Muscle layer of colon (tissue), 2 donors: ENCODE data around the gene HMCES.

Experiments
- H3K27ac ChIP-seq: one replicate; pipeline ENCODE4 v1.7.0; 2013; ENCODE audit warnings: low read depth, mild to moderate bottlenecking, low read length, moderate library complexity
- H3K27me3 ChIP-seq, 2 donors: one replicate each; pipeline ENCODE4 v1.7.0; 2013; ENCODE audit warnings: low read length in 2 of 2, mild to moderate bottlenecking in 2 of 2; ENCODE audit not compliant: insufficient read depth in 2 of 2, control insufficient read depth in 1 of 2
- H3K36me3 ChIP-seq: one replicate; pipeline ENCODE4 v1.7.0; 2013; ENCODE audit warnings: mild to moderate bottlenecking, low read length; ENCODE audit not compliant: insufficient read depth
- H3K4me1 ChIP-seq: one replicate; pipeline ENCODE4 v1.7.0; 2013; ENCODE audit warnings: mild to moderate bottlenecking, low read length; ENCODE audit not compliant: insufficient read depth
- H3K4me3 ChIP-seq, 2 donors: one replicate each; pipeline ENCODE4 v1.7.0; 2013; ENCODE audit warnings: low read length in 2 of 2, low read depth in 1 of 2, mild to moderate bottlenecking in 1 of 2, moderate library complexity in 1 of 2
- H3K9ac ChIP-seq: one replicate; pipeline ENCODE4 v1.7.0; 2013; ENCODE audit warnings: low read length
- H3K9me3 ChIP-seq: one replicate; pipeline ENCODE4 v1.7.0; 2013; ENCODE audit warnings: mild to moderate bottlenecking, low read length
- donor health status: abdominal sarcoma.
- donor health status: Adenocarcinoma of cecum.

The HMCES gene

DNA sequence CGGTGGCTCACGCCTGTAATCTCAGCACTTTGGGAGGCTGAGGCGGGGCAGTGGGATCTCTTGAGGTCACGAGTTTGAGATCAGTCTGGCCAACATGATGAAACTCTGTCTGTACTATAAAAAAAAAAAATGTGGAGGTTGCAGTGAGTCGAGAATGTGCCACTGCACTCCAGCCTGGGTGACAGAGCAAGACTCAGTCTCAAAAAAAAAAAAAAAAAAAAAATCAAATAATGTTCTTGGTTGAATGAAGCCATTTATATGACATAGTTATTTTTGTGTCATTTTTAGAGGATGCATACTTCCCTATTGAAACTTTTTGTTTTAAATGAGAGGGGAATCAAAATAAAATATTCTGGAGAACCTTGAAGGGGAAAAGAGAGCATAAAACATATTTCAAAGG is 3.1 kb downstream of the HMCES start:
- Histone ChIP-seq H3K27ac (no peak overlapping the region), H3K27me3 (no peaks in the 10 kb centered on the region), H3K9me3 (no peaks in the 10 kb centered on the region), H3K4me1 (peaks cover 16% of the 10 kb centered on the region), H3K4me3 (no peak overlapping the region), H3K36me3 (peaks cover 12% of the 10 kb centered on the region), H3K9ac (no peak overlapping the region)

DNA sequence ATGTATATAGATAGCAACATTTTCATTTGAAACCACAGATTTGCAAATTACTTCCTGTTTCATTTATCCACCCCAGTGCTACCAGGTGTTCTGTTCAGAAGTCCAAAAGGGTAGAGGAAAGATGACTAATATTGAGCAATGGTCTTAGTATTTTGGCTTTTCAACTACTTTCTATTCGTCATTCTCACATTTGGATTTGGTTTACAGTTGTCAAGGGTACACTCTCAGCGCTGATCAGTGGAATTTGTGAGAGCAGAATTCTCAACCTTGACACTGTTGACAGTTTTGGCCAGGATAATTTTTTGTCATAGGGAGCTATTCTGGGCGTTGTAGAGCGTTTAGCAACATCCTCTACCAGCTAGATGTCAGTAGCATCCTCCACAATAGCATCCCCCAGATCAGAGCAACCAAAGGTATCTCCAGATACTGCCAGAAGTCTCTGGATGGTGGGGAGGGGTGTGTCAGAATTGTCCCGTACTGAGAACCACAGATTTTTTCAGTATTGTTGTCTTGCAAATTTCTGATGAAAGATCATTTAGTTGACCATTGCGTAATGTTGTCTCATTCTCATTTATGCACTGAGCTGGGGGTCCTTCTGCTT is 4.2 kb downstream of the HMCES start:
- no peaks in the 10 kb centered on the region for H3K27me3 ChIP-seq
- peaks cover 13% of the 10 kb centered on the region for H3K4me1 ChIP-seq
- no peaks in the 10 kb centered on the region for H3K9me3 ChIP-seq
- H3K4me3 ChIP-seq, result no peak overlapping the region
- H3K36me3 ChIP-seq, result peaks cover 6% of the 10 kb centered on the region
- no peak overlapping the region for H3K27ac ChIP-seq
- H3K9ac ChIP-seq, result no peak overlapping the region

DNA sequence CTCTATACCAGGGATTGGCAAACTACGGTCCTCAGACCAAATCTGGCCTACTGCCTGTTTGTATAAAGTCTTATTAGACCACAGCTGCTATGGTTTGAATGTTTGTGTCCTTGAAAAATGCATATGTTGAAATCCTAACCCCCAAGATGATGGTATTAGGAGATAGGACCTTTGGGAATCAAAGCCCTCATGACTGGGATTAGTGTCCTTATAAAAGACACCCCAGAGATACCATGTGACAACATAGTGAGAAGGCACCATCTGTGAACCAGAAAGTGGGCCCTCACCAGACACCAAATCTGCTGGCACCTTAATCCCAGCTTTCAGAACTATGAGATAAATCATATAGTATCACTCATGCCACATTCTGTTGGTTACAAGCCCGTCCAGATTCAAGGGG is 7.4 kb downstream of the HMCES start:
- Histone ChIP-seq H3K9ac (no peak overlapping the region), H3K27ac (no peak overlapping the region), H3K36me3 (peaks cover 14% of the 10 kb centered on the region), H3K9me3 (no peaks in the 10 kb centered on the region), H3K27me3 (no peaks in the 10 kb centered on the region), H3K4me3 (no peak overlapping the region), H3K4me1 (no peaks in the 10 kb centered on the region)

DNA sequence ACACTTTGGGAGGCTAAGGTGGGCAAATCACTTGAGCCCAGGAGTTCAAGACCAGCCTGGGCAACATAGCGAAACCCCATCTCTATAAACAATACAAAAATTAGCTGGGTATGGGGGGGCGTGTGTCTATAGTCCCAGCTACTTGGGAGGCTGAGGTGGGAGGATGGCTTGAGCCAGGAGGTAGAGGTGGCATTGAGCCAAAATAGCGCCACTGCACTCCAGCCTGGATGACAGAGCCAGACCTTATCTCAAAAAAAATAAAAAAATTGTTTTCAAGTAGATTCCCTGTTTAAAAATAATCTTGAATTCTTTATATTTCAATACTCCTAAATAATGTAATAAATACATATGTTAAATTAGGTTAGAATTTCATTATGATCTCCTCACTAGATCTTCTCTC is 9.8 kb downstream of the HMCES start:
- Histone ChIP-seq H3K9me3 (no peaks in the 10 kb centered on the region), H3K9ac (no peak overlapping the region), H3K27me3 (no peaks in the 10 kb centered on the region), H3K27ac (no peak overlapping the region), H3K4me1 (no peaks in the 10 kb centered on the region), H3K36me3 (peaks cover 21% of the 10 kb centered on the region), H3K4me3 (no peak overlapping the region)

DNA sequence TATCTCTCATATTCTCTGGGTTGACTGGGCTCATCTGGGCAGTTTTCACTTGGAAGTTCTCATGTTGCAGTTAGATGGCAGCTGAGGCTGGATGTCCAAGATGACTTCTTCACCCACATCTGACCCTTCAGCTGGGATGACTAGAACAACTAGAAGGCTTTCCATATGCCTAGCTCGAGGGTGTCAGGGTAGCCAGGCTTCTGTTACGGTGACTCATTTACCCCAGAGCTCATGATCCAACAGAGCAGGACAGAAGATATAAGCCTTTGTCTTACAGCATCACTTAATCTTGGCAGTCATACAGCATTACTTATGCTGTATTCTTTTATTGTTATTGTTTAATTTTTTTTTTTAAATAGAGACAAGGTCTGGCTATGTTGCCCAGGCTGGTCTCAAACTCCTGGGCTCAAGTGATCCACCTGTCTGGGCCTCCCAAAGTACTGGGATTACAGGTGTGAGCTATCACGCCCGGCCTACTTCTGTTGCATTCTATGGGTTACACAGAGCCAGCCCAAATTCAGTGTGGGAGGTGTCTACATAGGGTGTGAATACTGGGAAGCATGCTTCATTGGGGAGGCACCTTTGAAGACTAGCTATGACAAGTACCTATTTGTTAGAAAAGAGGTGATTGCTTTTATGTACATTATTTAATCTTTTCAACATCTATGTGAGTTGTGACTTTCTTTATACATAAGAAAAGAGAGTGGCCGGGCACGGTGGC is 10.7 kb downstream of the HMCES start:
- Histone ChIP-seq H3K4me1 (no peaks in the 10 kb centered on the region), H3K27ac (no peak overlapping the region), H3K4me3 (no peak overlapping the region), H3K36me3 (peaks cover 21% of the 10 kb centered on the region), H3K9ac (no peak overlapping the region), H3K9me3 (no peaks in the 10 kb centered on the region), H3K27me3 (no peaks in the 10 kb centered on the region)

DNA sequence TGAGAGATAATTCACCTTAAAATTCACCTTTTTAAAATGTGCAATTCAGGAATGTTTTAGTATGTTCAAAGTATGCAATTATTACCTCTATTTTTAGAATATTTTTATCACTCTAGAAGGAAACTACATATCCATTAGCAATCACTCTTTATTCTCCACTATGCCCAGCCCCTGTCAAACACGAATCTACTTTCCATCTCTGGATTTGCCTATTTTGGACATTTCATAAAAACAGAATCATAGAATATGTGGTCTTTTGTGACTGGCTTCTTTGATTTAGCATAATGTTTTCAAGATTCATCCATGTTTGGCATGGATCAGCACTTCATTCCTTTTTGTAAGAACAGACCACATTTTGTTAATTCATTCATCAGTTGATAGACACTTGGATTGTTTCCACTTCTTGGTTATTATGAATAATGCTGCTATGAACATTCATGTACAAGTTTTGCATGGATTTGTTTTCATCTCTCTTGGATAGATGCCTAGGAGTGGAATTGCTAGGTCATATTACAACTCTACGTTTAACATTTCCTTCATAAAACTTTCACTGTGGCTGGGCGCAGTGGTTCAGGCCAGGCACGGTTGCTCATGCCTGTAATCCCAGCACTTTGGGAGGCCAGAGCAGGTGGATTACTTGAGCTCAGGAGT is 12.7 kb downstream of the HMCES start:
- Histone ChIP-seq H3K27me3 (no peaks in the 10 kb centered on the region), H3K27ac (no peak overlapping the region), H3K36me3 (peaks cover 21% of the 10 kb centered on the region), H3K9me3 (no peaks in the 10 kb centered on the region), H3K9ac (no peak overlapping the region), H3K4me1 (no peaks in the 10 kb centered on the region), H3K4me3 (no peak overlapping the region)

DNA sequence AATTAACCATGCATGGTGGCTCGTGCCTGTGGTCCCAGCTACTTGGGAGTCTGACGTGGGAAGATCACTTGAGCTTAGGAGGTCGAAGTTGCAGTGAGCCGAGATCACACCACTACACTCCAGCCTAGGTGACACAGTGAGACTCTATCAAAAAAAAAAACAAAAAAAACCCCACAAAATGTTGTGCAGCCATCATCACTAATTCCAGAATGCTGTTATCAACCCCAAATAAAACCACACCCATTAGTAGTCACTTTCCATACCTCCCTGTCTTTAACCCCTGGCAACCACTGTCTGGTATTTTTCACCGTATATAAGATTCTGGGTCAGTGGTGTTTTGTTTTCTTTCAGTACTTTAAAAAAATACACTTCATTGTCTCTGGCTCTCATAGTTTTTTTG is 16.6 kb downstream of the HMCES start:
- Histone ChIP-seq H3K9ac (no peak overlapping the region), H3K36me3 (peaks cover 24% of the 10 kb centered on the region), H3K9me3 (no peaks in the 10 kb centered on the region), H3K4me3 (no peak overlapping the region), H3K27me3 (no peaks in the 10 kb centered on the region), H3K27ac (no peak overlapping the region), H3K4me1 (no peaks in the 10 kb centered on the region)

DNA sequence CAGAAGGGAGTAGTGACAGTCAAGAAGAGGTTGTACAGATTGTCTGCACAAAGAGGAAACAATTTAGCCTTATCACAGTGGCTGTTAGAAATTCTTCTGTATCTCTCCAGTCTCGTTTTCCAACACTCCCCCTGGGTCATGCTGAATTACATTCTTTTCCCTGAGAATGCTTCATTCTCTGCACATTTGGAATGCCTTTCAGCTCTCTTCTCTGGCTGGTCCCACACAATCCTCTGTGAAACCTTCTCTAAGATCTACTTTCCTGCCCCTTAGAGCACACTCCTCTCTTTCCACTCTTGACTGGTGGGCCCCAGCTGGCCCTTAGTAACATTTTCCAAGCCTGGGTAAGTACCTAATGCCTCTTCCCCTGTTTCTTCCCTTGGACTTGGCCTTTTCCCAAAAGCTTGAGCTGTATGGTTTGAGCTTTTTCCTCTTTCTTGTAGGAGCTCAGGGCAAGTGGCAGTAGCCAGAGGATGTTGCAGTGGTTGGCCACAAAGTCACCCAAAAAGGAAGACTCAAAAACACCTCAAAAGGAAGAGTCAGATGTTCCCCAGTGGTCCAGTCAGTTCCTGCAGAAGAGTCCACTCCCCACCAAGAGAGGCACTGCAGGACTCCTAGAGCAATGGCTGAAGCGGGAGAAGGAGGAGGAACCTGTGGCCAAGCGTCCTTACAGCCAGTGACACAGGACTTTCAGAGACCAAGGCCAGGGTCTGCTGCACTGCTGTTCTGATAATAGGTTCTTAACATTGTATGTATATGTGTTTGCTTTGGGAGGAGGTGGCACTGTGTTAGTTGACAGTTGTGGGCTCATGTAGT is 25.7 kb downstream of the HMCES start:
- no peak overlapping the region for H3K4me3 ChIP-seq
- H3K27ac ChIP-seq, result no peak overlapping the region
- H3K27me3 ChIP-seq, result no peaks in the 10 kb centered on the region
- H3K9me3 ChIP-seq, result no peaks in the 10 kb centered on the region
- peaks cover 24% of the 10 kb centered on the region for H3K36me3 ChIP-seq
- no peaks in the 10 kb centered on the region for H3K4me1 ChIP-seq
- no peak overlapping the region for H3K9ac ChIP-seq

DNA sequence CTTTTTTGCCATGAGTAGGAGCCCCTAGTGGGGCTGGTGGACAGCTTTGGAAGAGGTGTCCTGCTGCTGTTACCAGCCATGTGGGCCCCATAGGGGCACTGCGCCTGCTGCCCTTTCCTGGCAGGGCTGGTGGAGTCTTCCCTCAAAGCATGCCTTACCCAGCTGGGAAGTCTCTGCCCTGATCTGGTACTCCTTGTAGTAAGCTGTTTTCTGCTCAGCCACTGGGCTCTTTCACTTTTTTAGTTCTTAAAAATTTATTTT is 26.2 kb downstream of the HMCES start:
- Histone ChIP-seq H3K4me1 (no peaks in the 10 kb centered on the region), H3K27me3 (no peaks in the 10 kb centered on the region), H3K9me3 (no peaks in the 10 kb centered on the region), H3K4me3 (no peak overlapping the region), H3K9ac (no peak overlapping the region), H3K27ac (peak overlapping the region; percentile 79), H3K36me3 (peaks cover 24% of the 10 kb centered on the region)

DNA sequence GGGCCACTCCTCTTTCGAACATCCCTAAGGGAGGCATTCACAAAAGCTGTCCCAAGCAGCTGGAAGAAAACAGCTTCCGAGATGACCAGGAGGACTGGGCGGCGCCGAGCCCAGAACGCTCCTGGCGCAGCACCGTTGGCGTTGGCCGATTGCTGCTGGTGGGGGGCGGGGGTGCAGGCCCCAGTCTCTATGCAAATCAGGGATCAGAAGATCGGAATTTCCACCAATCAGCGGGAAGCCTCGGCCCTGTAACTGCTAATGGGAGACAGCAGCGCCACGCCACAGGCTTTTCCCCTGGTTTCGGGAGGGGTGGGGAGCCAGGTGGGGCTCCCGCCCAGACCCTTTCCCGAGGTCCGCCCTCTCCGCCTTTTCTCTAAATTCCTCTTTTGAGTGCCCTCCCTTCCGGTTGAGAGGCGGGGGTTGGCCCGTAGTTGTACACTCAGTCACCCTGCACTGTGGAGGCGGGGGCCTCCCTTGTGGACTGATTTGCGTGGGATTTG is 27.0 kb downstream of the HMCES start:
- Histone ChIP-seq H3K36me3 (peaks cover 24% of the 10 kb centered on the region), H3K27me3 (no peaks in the 10 kb centered on the region), H3K4me3 (peak overlapping the region; percentile 44 to 59), H3K27ac (peak overlapping the region; percentile 79), H3K9ac (no peak overlapping the region), H3K4me1 (no peaks in the 10 kb centered on the region), H3K9me3 (no peaks in the 10 kb centered on the region)

DNA sequence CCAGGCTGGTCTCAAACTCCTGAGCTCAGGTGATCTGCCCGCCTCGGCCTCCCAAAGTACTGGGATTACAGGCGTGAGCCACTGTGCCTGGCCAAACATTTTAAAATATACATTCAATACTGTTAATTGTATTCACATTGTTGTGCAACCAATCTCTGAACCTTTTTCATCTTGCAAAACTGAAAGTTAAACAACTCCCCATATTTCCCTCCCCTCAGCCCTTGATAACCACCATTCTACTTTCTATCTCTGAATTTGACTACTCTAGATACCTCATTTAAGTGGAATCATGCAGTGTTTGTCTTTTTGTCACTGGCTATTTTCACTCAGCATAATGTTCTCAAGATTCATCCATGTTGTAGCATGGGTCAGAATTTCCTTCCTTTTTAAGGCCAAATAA is 30.0 kb downstream of the HMCES start:
- no peak overlapping the region for H3K27ac ChIP-seq
- H3K4me3 ChIP-seq, result no peak overlapping the region
- peaks cover 2% of the 10 kb centered on the region for H3K4me1 ChIP-seq
- no peaks in the 10 kb centered on the region for H3K27me3 ChIP-seq
- peaks cover 3% of the 10 kb centered on the region for H3K36me3 ChIP-seq
- H3K9me3 ChIP-seq, result no peaks in the 10 kb centered on the region
- no peak overlapping the region for H3K9ac ChIP-seq
